HepG2 (cell line): Measurements from ENCODE around the gene ZDHHC14. TPM values are rescaled to one million over a fixed set of nuclear protein-coding genes. Genes with fewer than 3 reads are reported as not detected.
A peak's percentile ranks its signal among the peaks of the same experiment; 100 is the strongest.

Source experiments
- CAMTA2 ChIP-seq: sonication (generic); formaldehyde crosslinking; IDR thresholded peaks from 2 replicates; pipeline ENCODE4 v1.4.0; 2020; ENCODE audit warnings: mild to moderate bottlenecking, missing genetic modification reagents, borderline replicate concordance
- KMT2A ChIP-seq: sonication (generic); formaldehyde crosslinking; IDR thresholded peaks from 2 replicates; pipeline ENCODE4 v1.4.0; 2020; ENCODE audit warnings: missing genetic modification reagents
- MEIS2 ChIP-seq: sonication (generic); formaldehyde crosslinking; IDR thresholded peaks from 2 replicates; pipeline ENCODE4 v1.9.0; 2021; ENCODE audit warnings: mild to moderate bottlenecking, missing genetic modification reagents
- PRDM4 ChIP-seq: sonication (generic); formaldehyde crosslinking; IDR thresholded peaks from 2 replicates; pipeline ENCODE4 v1.9.0; 2021; ENCODE audit warnings: missing genetic modification reagents, borderline replicate concordance
- RFXAP ChIP-seq: sonication (generic); formaldehyde crosslinking; IDR thresholded peaks from 2 replicates; pipeline ENCODE4 v1.4.0; 2020; ENCODE audit warnings: missing genetic modification reagents, borderline replicate concordance
- SOX13 ChIP-seq, 3 experiments: fragments of 450-650 bp in 1 of 3; sonication (generic) in 1 of 3; formaldehyde crosslinking in 1 of 3; IDR thresholded peaks in 2 of 3; conservative IDR thresholded peaks in 1 of 3; 2 replicates each; pipeline versions ENCODE4 v1.5.0 to v1.6.1; 2016 to 2020; ENCODE audit warnings: antibody characterized with exemption in 1 of 3, mild to moderate bottlenecking in 1 of 3, missing compliant biosample characterization in 1 of 3, missing genetic modification reagents in 1 of 3, moderate library complexity in 1 of 3
- THYN1 ChIP-seq: sonication (generic); formaldehyde crosslinking; IDR thresholded peaks from 2 replicates; pipeline ENCODE4 v1.8.1; 2023; ENCODE audit warnings: low read depth, mild to moderate bottlenecking, moderate library complexity, missing genetic modification reagents, borderline replicate concordance
- TP53 ChIP-seq: sonication (generic); formaldehyde crosslinking; conservative IDR thresholded peaks from 2 replicates; pipeline ENCODE4 v1.4.0; 2020; ENCODE audit warnings: missing genetic modification reagents
- U2AF1 ChIP-seq: fragments of 200-400 bp; formaldehyde crosslinking; optimal IDR thresholded peaks from 2 replicates; pipeline ENCODE3; 2017; ENCODE audit warnings: mild to moderate bottlenecking, low read depth, low read length
- ZBTB33 ChIP-seq: sonication (generic); formaldehyde crosslinking; IDR thresholded peaks from 2 replicates; pipeline ENCODE4 v1.4.0; 2020; ENCODE audit warnings: missing genetic modification reagents
- ZFP37 ChIP-seq: sonication (generic); formaldehyde crosslinking; IDR thresholded peaks from 2 replicates; pipeline ENCODE4 v1.4.0; 2020; ENCODE audit warnings: missing genetic modification reagents, borderline replicate concordance
- ZFY ChIP-seq: sonication (generic); formaldehyde crosslinking; IDR thresholded peaks from 2 replicates; pipeline ENCODE4 v1.4.0; 2020; ENCODE audit warnings: missing genetic modification reagents
- ZNF281 ChIP-seq: sonication (generic); formaldehyde crosslinking; IDR thresholded peaks from 2 replicates; pipeline ENCODE4 v1.4.0; 2020; ENCODE audit warnings: missing genetic modification reagents, borderline replicate concordance
- ZNF512B ChIP-seq: sonication (generic); formaldehyde crosslinking; IDR thresholded peaks from 2 replicates; pipeline ENCODE4 v1.5.1; 2020; ENCODE audit warnings: missing genetic modification reagents, mild to moderate bottlenecking, borderline replicate concordance
- ZNF572 ChIP-seq: sonication (generic); formaldehyde crosslinking; IDR thresholded peaks from 2 replicates; pipeline ENCODE4 v1.5.1; 2020; ENCODE audit warnings: mild to moderate bottlenecking, missing genetic modification reagents
- ZNF709 ChIP-seq: sonication (generic); formaldehyde crosslinking; IDR thresholded peaks from 2 replicates; pipeline ENCODE4 v1.5.0; 2020; ENCODE audit warnings: mild to moderate bottlenecking, missing genetic modification reagents
- ZNF839 ChIP-seq: sonication (generic); formaldehyde crosslinking; IDR thresholded peaks from 2 replicates; pipeline ENCODE4 v1.4.0; 2020; ENCODE audit warnings: missing genetic modification reagents, mild to moderate bottlenecking, borderline replicate concordance
- polyA plus RNA-seq, 8 experiments: library from polyadenylated mRNA; depleted of rRNA in 3 of 8; stranded (reverse) in 7 of 8; unstranded in 1 of 8; fragments of >200 nt; fragmentation: Illumina TruSeq in 4 of 8; extraction: Trizol in 4 of 8; gene quantifications; 2 replicates each; pipeline versions ENCODE4 v1.2.1 to v1.2.3, GENCODE V29; 2011 to 2016; ENCODE audit warnings: low read depth in 4 of 8, missing spikeins in 1 of 8, mixed read lengths in 1 of 8; ENCODE audit not compliant: insufficient read depth in 1 of 8
- total RNA-seq, 5 experiments: library from RNA; depleted of rRNA; stranded (reverse); fragments of >200 nt; fragmentation: Illumina TruSeq; extraction: Trizol; gene quantifications; 2 replicates each; pipeline ENCODE4 v1.2.3, GENCODE V29; 2016; ENCODE audit warnings: low read depth in 1 of 5

Gene ZDHHC14
- total and polyA plus RNA-seq, 2 of the 13 experiments (the other 11 are each of a cell fraction or from before 2014, with no cell fraction given): 3.7 to 9.5 TPM

GRCh38 chr6:157380779-157381561 lies at the start of gene ZDHHC14 (continued):
- TF ChIP-seq MEIS2 (CRISPR knock-in tag) (no peak; the same call in 1 of the 2 replicates), TP53 (CRISPR knock-in tag) (no peak), THYN1 (CRISPR knock-in tag) (no peak; the same call in 1 of the 2 replicates), ZNF709 (CRISPR knock-in tag) (no peak; the same call in 1 of the 2 replicates), SOX13 (IDR thresholded peaks at IDR 0.05) (no peak), SOX13 (CRISPR knock-in tag; conservative IDR thresholded peaks at IDR 0.05 in 1 of 2, IDR thresholded peaks at IDR 0.05 in 1 of 2) (peak in 1 of 2 experiments; percentile 16; a peak in 1 of 4 replicates), CAMTA2 (CRISPR knock-in tag) (no peak), RFXAP (CRISPR knock-in tag) (0 out of 2 replicates have a peak, but pooled peaks have one; percentile 29), KMT2A (CRISPR knock-in tag) (0 out of 2 replicates have a peak, but pooled peaks have one; percentile 1), ZBTB33 (CRISPR knock-in tag) (no peak), PRDM4 (CRISPR knock-in tag) (no peak; the same call in 1 of the 2 replicates), ZNF281 (CRISPR knock-in tag) (no peak), ZFY (peak; percentile 46; the same call in 1 of the 2 replicates), ZNF512B (CRISPR knock-in tag) (no peak), ZNF839 (CRISPR knock-in tag) (no peak; the same call in 1 of the 2 replicates), ZNF572 (CRISPR knock-in tag) (no peak), U2AF1 (no peak), ZFP37 (CRISPR knock-in tag) (no peak; the same call in 1 of the 2 replicates)
